HUES6 (cell line): Measurements from ENCODE around the gene FLRT1.

Experiments used
- H3K27ac ChIP-seq: 2 replicates; pipeline ENCODE4 v1.7.0; 2013; ENCODE audit warnings: low read depth, mild to moderate bottlenecking, low read length, inconsistent platforms
- H3K27me3 ChIP-seq: 2 replicates; pipeline ENCODE4 v1.6.1; 2013; ENCODE audit warnings: low read length; ENCODE audit not compliant: control insufficient read depth, insufficient read depth
- H3K36me3 ChIP-seq: 2 replicates; pipeline ENCODE4 v1.6.1; 2013; ENCODE audit warnings: low read length; ENCODE audit not compliant: control insufficient read depth, insufficient read depth
- H3K4me1 ChIP-seq: 2 replicates; pipeline ENCODE4 v1.6.1; 2013; ENCODE audit warnings: low read length; ENCODE audit not compliant: control insufficient read depth, insufficient read depth
- H3K4me3 ChIP-seq: 2 replicates; pipeline ENCODE4 v1.5.1; 2013; ENCODE audit warnings: low read depth, low read length
- H3K9ac ChIP-seq: one replicate; pipeline ENCODE4 v1.6.1; 2013; ENCODE audit warnings: mild to moderate bottlenecking, low read length
- H3K9me3 ChIP-seq: 2 replicates; pipeline ENCODE4 v1.6.1; 2013; ENCODE audit warnings: low read depth, low read length; ENCODE audit not compliant: control insufficient read depth, insufficient read depth

FLRT1 gene

GRCh38 chr11:64015935-64016845 is 19.5 kb upstream of the FLRT1 start:
- no peak overlapping the region for H3K4me3 ChIP-seq

GRCh38 chr11:64017945-64018224 is 17.8 kb upstream of the FLRT1 start:
- Histone ChIP-seq H3K27me3 (peaks cover 44% of the 10 kb centered on the region), H3K9ac (no peak overlapping the region), H3K9me3 (no peaks in the 10 kb centered on the region), H3K36me3 (no peaks in the 10 kb centered on the region), H3K27ac (no peak overlapping the region), H3K4me1 (peaks cover 33% of the 10 kb centered on the region), H3K4me3 (no peak overlapping the region)

More at GRCh38 chr11:64015935-64016845, 19.5 kb upstream of the FLRT1 start:
- Histone ChIP-seq H3K9me3 (no peaks in the 10 kb centered on the region), H3K4me1 (peaks cover 19% of the 10 kb centered on the region), H3K36me3 (no peaks in the 10 kb centered on the region), H3K27me3 (peaks cover 53% of the 10 kb centered on the region), H3K27ac (no peak overlapping the region), H3K9ac (no peak overlapping the region)

GRCh38 chr11:64018310-64018709 is 17.4 kb upstream of the FLRT1 start:
- Histone ChIP-seq H3K27ac (no peak overlapping the region), H3K9ac (no peak overlapping the region), H3K4me3 (no peak overlapping the region), H3K27me3 (peaks cover 42% of the 10 kb centered on the region), H3K9me3 (no peaks in the 10 kb centered on the region), H3K4me1 (peaks cover 33% of the 10 kb centered on the region), H3K36me3 (no peaks in the 10 kb centered on the region)

GRCh38 chr11:64019106-64020037 is 16.4 kb upstream of the FLRT1 start:
- Histone ChIP-seq H3K27ac (no peak overlapping the region), H3K4me1 (peaks cover 43% of the 10 kb centered on the region), H3K4me3 (no peak overlapping the region), H3K9me3 (no peaks in the 10 kb centered on the region), H3K9ac (no peak overlapping the region), H3K36me3 (no peaks in the 10 kb centered on the region), H3K27me3 (peaks cover 34% of the 10 kb centered on the region)

- Histone ChIP-seq H3K9me3 (no peaks in the 10 kb centered on the region), H3K27me3 (peaks cover 26% of the 10 kb centered on the region), H3K36me3 (no peaks in the 10 kb centered on the region), H3K27ac (0 out of 2 replicates have a peak overlapping the region, but pooled peaks have one; percentile 37), H3K4me3 (no peak overlapping the region), H3K9ac (no peak overlapping the region), H3K4me1 (peaks cover 50% of the 10 kb centered on the region)
Measured at GRCh38 chr11:64020976-64021756, 14.6 kb upstream of the FLRT1 start.

- Histone ChIP-seq H3K4me1 (peaks cover 51% of the 10 kb centered on the region), H3K27me3 (peaks cover 26% of the 10 kb centered on the region), H3K4me3 (no peak overlapping the region), H3K9me3 (no peaks in the 10 kb centered on the region), H3K27ac (0 out of 2 replicates have a peak overlapping the region, but pooled peaks have one; percentile 37), H3K36me3 (no peaks in the 10 kb centered on the region), H3K9ac (no peak overlapping the region)
Measured at GRCh38 chr11:64021757-64022093, 14.0 kb upstream of the FLRT1 start.

- H3K9ac ChIP-seq: no peak overlapping the region
- H3K36me3 ChIP-seq: no peaks in the 10 kb centered on the region
- peaks cover 25% of the 10 kb centered on the region for H3K27me3 ChIP-seq
- no peak overlapping the region for H3K27ac ChIP-seq
- no peak overlapping the region for H3K4me3 ChIP-seq
- no peaks in the 10 kb centered on the region for H3K9me3 ChIP-seq
- H3K4me1 ChIP-seq: peaks cover 56% of the 10 kb centered on the region
Measured at GRCh38 chr11:64022125-64022784, 13.5 kb upstream of the FLRT1 start.

GRCh38 chr11:64023712-64024710 is 11.7 kb upstream of the FLRT1 start:
- Histone ChIP-seq H3K4me1 (peaks cover 69% of the 10 kb centered on the region), H3K9me3 (no peaks in the 10 kb centered on the region), H3K9ac (no peak overlapping the region), H3K27me3 (peaks cover 24% of the 10 kb centered on the region), H3K4me3 (no peak overlapping the region), H3K27ac (no peak overlapping the region), H3K36me3 (no peaks in the 10 kb centered on the region)

- Histone ChIP-seq H3K27ac (no peak overlapping the region), H3K9ac (no peak overlapping the region), H3K4me3 (no peak overlapping the region), H3K27me3 (peaks cover 25% of the 10 kb centered on the region), H3K4me1 (peaks cover 68% of the 10 kb centered on the region), H3K9me3 (no peaks in the 10 kb centered on the region), H3K36me3 (no peaks in the 10 kb centered on the region)
Measured at GRCh38 chr11:64025205-64025604, 10.5 kb upstream of the FLRT1 start.
